Fibroblast of the aortic adventitia (primary cell): ENCODE data around the gene MMP26. TPM values are rescaled to one million over a fixed set of nuclear protein-coding genes. Genes with fewer than 3 reads are reported as not detected.

Experiments
- DNase-seq: peaks from one replicate; pipeline ENCODE4 v3.0.0-alpha.2; 2010; ENCODE audit warnings: low read depth
- H3K4me3 ChIP-seq: 2 replicates; pipeline ENCODE4 v1.5.1; 2011; ENCODE audit warnings: low read depth, mild to moderate bottlenecking, control low read depth, low read length, moderate library complexity
- CTCF ChIP-seq: IDR thresholded peaks from 2 replicates; pipeline ENCODE4 v1.5.1; 2011; ENCODE audit warnings: mild to moderate bottlenecking, low read length, control low read depth, inconsistent platforms; ENCODE audit not compliant: insufficient read depth
- total RNA-seq: library from RNA; depleted of rRNA; stranded (reverse); fragments of >200 nt; gene quantifications from 2 replicates; pipeline ENCODE4 v1.2.3, GENCODE V29; 2012; ENCODE audit warnings: low replicate concordance

MMP26 gene
- total RNA-seq, 1 donor = not detected

- TF ChIP-seq CTCF = no peak
- no peak for DNase-seq
- no peak overlapping the region for H3K4me3 ChIP-seq
These were observed 32.8 kb upstream of the MMP26 start for GRCh38 chr11:4671741-4672140.

- DNase-seq = no peak
- no peak for TF ChIP-seq CTCF
- no peak overlapping the region for H3K4me3 ChIP-seq
These were observed 32.1 kb upstream of the MMP26 start for GRCh38 chr11:4672470-4672869.

- no peak for TF ChIP-seq CTCF
- no peak for DNase-seq
- H3K4me3 ChIP-seq = no peak overlapping the region
These were observed 30.8 kb upstream of the MMP26 start for GRCh38 chr11:4673781-4674180.

DNA sequence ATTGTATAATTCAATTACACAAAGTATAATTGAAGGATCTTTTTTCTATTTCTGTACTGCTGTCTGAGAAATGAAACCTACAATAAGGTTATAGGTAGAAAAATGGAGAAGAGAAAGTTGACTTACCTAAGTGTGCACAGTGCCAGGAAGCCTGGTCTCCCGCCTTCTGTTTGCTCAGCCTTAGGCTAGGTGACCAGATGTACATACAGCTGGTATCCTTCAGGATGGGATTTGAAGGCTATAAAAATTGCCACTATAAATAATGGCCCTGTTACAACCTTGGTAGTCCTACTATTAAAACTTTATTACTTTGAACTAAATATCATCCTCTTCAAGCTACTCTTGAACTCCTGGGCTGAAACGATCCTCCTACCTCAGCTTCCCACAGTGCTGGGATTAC lies 26.6 kb upstream of the MMP26 start:
- TF ChIP-seq CTCF = no peak
- no peak overlapping the region for H3K4me3 ChIP-seq
- DNase-seq = no peak

GRCh38 chr11:4680341-4680740 lies 24.2 kb upstream of the MMP26 start:
- H3K4me3 ChIP-seq = no peak overlapping the region
- DNase-seq = no peak
- TF ChIP-seq CTCF = no peak

GRCh38 chr11:4682623-4683419 lies 21.8 kb upstream of the MMP26 start:
- no peak overlapping the region for H3K4me3 ChIP-seq
- no peak for DNase-seq
- TF ChIP-seq CTCF = no peak
